Stimulated activated naive CD4-positive, alpha-beta T cell treated with Interleukin-2 at 50 U/mL for 16 hours (primary cell): ENCODE results near the gene TSLP.

ENCODE experiments used
- DNase-seq: peaks from one replicate; lab custom pipeline; 2025; lab: John Stamatoyannopoulos, UW

TSLP gene

DNA sequence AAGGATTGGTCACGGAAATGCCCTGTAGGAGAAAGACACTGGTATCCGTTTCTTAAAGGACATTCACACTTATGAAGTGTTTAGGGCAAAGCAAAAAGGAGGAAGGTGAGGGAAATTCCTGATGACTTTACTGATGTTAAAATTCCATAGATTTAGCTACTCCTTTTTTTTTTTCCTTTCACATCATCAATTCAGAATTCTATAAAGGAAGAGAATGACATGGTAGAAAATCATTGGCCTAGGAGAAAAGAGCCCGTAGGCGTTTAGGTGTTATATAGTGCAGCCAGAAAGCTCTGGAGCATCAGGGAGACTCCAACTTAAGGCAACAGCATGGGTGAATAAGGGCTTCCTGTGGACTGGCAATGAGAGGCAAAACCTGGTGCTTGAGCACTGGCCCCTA lies at the start of gene TSLP:
Gene TSLP, plus strand, starts transcription at position 301 of the 400 bp plus-strand sequence. CDS start 178 bp downstream, outside the sequence.
- no peak for DNase-seq

DNA sequence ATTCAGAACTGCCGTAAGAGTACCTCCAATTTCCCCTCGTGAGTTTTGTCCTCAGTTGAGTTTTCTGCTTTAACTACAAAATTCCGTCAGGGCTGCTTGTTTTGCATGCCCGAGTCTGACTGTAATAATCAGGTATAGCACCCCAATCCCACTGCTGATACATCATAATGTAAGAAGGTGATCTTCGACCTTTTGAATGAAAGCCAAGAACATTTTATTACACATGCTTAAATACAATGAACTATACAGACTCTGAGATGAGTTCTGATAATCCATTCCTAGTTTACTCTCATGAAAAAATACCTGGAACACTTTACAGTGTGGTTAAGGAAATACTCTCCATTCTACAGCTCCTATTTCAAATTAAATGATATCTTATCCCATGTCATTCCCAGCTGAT lies 49.2 kb upstream of the TSLP start:
- no peak for DNase-seq

DNA sequence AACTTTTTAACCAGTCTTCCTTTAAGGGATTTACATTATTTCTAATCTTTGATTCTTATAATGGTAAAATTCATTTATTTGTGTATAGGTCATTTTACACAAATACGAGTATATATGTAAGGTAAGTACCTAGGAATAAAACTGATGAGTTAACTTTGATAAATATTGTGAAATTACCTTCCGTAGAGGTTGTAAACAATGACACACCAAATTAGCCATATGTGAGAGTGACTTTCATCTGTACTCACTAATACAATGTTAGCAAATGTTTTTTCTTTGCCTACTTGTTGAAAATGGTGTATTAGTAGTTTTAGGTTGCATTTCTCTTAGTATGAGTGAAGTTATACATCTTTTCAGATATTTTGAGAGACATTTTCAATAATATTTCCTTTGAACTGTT lies 42.6 kb upstream of the TSLP start:
- DNase-seq, result no peak

DNA sequence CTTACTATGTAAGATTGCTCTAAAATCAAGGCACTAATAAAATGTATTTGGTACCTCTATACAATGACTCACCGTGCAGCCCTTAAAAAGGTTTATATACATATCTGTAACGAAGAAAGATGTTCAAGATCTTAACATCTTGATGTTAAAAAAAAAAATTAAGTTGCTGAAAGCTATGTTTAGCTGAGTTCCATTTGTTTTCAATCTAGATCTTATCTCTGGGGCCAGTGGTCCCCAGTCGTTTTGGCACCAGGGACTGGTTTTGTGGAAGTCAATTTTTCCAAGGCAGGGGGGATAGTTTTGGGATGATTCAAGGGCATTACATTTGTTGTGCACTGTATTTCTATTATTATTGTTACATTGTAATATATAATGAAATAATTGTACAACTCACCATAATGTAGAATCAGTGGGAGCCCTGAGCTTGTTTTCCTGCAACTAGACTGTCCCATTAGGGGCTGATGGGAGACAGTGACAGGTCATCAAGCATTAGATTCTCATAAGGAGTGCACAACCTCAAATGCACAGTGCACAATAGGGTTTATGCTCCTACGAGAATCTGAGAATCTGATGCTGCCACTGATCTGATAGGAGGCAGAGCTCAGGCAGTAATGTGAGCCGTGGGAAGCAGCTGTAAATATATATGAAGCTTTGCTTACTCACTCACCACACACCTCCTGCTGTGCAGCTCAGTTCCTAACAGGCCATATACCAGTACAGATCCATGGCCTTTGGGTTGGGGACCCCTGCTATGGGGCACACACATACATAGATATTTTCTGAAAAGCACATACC lies 27.6 kb upstream of the TSLP start:
- DNase-seq, result no peak

DNA sequence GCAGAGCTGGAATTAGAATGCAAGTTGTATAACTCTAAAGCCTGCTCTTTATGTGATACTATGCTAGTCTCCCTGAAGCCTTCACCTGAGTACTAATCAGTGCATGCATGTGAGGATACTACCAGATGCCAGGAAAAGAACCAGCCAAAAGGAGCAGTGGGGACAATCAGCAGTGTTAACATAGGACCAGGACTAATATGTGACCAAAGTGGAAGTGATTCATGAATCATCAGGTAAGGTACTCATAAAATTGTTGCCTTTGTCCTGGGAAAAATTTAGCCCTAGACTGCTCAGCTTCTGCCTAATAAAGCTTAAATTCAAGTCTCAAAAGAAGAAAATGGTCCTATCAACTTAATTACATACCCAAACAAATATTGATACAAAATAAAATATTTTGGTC lies 13.4 kb upstream of the TSLP start:
- no peak for DNase-seq

DNA sequence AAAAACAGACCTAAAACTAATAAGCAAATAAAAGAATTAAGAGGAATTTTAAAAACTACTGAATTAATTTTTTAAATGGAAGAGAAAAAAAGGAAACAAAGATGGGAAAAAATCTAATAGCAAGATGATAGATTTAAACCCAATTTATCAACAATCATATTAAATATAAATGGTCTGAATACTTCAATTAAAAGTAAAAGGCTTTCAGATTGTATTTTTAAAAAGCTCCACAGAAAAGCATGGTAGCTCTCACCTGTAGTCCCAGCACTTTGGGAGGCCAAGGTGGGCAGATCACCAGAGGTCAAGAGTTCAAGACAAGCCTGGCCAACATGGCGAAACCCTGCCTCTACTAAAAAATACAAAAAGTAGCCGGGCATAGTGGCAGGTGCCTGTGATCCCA lies 11.3 kb upstream of the TSLP start:
- no peak for DNase-seq

DNA sequence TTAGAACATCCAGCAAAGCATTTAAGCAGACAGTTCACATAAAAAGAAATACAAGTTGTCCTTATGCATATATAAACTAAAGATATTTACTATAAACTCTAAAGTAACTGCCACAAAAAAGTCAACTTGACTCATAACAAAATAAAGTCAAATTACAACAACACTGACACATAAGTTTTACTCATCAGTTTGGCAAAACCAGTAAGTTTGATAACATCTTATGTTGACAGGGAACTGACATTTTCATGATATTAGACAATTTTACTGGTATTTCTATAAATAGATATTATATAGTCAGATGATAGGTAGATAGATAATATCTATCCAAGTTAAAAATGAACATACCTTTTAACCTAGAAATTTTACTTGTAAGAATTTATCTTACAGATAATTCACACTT lies 9.9 kb upstream of the TSLP start:
- DNase-seq, result no peak

DNA sequence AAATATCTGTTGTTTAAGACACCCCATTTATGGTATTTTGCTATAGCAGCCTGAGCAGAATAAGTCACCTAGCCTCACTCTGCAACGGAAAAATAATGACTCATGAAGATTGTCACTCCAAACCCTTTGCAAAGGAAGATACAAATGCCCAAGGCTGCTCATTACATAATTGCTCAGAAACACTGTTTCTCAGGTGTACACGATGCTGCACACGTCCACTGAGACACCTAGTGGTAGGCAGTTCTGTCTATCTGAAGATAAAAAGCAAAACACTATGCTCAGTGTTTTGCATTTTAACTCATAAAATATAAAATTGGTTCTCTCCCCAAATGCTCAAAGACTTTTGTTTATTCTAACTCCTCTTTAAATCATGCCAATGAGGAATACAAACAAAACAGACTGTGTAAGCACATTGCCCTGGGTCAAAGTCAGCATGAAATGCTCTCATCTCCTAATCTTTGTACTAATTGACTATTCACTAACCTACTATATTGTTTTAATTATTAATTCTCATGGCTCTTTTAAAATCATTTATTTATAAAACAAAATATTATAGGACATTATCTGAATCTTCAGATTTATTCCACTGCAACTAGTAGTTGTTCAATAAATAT lies 7.7 kb upstream of the TSLP start:
- no peak for DNase-seq

DNA sequence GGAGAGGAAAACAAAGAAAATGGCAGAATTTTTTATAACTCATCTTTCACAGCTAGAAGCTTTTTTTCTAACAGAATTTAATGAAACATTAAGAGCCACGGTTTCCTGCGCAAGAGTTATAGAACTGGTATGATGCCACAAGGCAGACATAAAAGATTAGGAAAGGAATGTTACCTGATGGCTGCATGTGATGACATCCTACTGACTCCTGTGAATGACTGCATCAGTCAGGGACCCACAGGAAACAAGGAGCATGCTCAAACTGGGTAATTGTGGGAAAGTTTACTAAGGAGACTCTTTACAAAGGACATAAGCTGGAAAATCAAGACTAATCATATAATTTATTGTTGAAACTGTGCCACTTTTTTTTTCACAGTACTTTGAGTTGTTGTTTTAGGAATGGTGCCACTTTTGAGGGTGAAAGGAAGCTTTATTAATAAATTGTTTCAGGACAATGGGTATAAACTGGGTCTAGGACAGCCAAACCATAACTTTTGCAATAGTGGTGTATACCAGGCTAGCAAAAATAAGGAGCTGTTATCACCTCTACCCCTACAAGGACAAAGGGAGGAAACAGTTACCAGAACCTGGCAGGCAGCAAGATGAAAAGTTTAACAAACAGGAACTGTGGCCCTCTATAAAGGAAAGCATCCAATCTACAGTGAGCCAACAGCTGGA lies 5.1 kb upstream of the TSLP start:
- no peak for DNase-seq

DNA sequence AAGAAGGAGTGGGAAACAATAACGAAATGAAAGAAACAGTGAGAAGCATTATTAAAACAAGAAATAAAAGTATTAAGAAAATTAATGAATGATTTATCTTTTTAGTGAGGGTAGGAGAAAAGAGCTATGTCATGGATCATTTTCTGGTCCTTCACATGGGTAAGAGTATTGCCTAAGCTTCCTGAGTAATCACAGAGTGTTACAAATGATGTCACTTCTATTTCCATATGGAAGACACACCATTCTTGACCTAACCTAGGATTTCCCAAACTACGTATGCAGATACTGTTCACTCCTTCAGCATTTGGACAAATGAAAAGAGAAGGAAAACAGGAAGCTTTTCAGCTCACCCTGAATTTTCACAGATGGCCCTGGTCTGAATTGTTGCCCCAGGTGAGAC lies 3.3 kb upstream of the TSLP start:
- DNase-seq, result no peak

DNA sequence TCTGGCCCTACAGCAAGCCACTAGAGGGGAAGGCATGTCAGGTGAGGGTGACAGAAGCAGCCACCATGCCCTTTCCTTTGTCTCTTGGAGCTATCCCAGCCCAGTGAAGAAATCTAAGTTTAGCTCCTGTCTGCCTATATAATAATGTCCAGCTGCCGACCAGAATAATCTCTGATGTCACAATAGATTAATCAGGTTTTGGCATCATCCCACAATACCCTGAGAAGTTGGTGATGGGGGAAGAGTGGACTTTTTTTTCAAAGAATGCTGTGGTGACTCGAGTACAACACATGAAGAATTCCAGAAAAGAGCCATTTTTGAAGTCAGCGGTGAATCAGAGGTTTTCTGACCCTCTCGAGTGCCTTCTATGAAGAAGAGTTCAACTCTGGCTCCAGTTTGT lies 1.7 kb upstream of the TSLP start:
- DNase-seq, result no peak

DNA sequence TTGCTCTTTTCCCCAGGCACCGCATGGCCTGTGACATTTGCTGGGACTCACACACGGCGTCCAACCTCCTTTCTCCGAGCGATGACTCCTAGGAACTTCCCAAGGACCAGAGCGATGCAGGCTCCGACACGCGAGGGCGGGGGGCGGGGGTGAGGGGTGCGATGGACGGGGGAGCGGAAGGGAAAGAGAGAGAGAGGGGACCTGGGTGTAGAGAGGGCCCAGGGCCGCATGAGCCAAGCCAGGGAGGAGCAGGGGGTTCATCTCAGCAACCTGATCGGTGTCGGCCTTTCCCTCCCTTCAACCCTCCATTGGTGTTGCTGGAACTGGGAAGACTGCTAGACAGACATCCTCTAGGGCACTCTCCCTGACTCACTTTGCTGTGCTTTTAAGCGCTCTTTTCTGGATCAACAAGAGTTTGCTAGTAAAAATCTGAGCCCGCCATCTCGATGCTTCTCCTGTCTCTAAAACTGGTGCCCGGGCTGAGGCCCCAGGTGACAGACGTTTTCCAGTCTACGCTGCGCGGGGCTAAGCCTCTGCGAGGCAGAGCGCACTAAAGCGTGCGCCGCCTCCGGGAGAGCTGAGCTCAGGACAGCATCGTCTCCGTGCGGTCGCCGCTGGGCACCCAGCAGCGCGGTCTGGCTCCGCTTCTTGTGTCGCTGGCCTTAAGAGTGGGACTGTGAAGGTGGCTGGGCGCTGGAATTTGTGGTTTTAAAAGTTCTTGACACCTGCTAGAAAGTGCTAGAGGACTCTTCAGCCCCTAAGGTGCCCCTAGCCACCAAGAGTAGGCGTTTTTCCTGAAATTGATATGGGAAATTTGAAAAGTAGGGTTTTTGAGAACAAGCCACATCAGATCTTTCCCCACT lies 1.0 kb upstream of the TSLP start:
- DNase-seq, result peak; percentile 7

DNA sequence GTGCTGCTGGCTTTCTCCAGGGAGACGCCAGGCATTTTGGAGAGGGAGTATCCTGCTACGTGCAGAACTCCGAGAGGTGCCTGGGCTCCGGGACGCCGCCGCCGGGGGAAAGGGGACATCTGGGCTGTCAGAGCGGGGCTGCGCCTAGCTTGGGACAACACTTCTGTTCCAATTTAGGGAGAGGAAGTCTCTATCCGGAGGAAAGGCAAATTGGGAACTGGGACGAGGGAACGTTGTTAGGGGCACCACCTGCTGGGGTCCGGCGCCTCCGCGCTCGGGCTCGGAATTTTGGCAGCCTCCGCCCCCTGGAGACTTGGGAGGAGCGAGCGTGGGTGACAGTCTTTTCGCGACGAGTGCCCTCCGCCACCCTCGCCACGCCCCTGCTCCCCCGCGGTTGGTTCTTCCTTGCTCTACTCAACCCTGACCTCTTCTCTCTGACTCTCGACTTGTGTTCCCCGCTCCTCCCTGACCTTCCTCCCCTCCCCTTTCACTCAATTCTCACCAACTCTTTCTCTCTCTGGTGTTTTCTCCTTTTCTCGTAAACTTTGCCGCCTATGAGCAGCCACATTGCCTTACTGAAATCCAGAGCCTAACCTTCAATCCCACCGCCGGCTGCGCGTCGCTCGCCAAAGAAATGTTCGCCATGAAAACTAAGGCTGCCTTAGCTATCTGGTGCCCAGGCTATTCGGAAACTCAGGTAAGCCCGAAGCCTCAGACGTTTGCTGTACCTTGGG lies 1.6 kb downstream of the TSLP start:
- DNase-seq, result peak; percentile 47

DNA sequence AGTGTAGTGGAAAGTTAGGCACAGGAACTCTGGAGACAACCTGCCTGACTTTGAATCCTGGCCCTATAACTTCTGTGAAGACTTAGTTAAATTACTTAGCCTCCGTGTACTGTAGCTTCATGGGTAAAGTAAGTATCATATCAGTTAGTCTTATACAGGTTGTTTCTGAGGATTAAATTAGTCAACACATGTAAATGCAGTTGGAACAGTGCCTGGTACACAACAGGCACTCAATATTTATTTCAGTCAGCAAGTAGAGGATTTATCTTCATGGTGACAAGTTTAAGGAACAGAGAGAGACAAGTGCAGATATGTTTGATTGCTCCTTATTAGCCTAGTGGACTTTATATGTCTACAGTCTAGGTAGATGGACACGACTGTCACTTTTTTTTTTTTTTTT lies 2.7 kb downstream of the TSLP start:
- DNase-seq, result no peak

DNA sequence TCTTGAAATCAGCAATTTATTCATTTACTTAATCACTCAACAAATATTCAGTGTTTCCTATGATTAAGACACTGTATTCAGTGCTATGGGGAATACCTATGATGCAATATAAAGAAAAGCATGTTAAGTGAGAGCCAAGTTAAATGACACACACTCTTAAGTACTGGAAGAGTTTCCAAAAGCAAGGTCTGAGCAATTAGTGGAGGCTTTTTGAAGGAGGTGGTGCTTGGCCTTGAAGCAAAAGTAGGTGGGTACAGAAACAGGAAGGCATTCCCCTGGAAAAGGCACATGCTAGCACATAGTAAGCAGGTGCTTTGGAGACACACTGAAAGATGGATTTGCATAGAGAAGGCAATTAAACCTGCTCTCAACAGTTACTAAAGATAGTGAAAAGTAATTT lies 4.0 kb downstream of the TSLP start:
- no peak for DNase-seq

DNA sequence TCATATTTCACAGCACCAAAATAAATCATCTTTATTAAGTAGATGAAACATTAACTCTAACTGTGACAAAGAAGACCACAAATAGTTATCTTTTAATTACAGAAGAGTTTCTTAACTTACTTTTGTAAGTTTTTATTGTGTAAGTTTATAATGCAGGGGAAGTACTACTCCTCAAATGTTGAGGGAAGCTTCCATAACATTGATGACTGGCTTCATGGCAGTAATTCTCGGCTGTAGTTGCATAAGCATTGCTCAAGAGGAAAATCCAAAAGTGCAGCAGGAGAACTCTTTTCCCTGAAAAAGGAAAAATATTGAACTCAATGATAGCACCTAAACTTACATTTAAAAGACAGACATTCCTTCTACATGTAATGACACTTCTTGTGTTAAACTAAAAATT lies 4.6 kb downstream of the TSLP start:
- no peak for DNase-seq

DNA sequence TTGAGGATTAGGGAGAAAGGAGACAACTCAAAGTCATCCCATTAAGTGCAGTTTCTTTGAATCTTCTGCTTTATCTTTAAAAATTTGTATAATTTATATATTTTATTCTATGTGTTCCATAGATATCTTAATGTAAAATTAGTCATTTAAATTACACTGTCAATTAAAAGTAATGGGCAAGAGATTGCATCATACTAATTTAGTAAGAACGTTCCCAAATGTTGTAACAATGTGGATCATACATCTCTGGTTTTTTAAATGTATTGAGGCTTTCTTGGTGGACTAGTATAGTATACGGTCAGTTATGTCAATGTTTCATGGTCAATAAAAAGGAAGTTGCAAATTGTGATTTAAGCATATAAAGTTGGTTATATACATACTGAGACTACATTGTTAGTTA lies 6.2 kb downstream of the TSLP start:
- no peak for DNase-seq

DNA sequence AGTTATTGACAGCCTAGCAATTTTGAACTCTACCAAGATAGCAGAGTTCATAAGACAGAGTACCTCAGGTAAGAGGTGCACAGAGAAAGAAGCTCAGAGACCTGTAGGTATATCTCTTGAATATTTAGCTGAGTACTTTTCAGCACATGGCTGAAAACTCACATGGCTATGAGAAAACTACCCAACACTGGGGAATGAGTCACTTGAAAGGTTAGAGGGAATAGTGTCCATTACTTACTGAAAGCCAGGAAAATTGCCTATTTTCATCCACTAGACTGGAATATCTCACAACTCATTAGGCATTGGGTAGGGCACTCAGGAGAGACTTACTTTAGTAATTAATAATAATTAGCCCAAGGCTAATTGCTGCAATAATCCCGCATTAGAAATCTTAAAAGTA lies 8.3 kb downstream of the TSLP start:
- no peak for DNase-seq

DNA sequence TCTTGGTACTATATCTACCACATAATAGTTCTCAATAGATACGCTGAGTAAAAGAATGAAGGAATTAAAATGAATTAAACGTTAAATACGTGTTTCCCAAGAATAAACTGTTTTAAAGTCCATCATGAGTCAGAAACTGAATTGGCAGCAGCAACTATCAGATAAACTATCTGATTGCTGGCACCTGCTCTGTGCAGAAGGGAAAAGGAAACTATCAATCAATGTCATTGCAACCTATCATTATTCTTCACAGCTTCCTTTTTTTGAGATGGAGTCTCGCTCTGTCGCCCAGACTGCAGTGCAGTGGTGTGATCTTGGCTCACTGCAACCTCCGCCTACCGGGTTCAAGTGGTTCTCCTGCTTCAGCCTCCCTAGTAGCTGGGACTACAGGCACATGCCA lies 11.8 kb downstream of the TSLP start:
- no peak for DNase-seq

DNA sequence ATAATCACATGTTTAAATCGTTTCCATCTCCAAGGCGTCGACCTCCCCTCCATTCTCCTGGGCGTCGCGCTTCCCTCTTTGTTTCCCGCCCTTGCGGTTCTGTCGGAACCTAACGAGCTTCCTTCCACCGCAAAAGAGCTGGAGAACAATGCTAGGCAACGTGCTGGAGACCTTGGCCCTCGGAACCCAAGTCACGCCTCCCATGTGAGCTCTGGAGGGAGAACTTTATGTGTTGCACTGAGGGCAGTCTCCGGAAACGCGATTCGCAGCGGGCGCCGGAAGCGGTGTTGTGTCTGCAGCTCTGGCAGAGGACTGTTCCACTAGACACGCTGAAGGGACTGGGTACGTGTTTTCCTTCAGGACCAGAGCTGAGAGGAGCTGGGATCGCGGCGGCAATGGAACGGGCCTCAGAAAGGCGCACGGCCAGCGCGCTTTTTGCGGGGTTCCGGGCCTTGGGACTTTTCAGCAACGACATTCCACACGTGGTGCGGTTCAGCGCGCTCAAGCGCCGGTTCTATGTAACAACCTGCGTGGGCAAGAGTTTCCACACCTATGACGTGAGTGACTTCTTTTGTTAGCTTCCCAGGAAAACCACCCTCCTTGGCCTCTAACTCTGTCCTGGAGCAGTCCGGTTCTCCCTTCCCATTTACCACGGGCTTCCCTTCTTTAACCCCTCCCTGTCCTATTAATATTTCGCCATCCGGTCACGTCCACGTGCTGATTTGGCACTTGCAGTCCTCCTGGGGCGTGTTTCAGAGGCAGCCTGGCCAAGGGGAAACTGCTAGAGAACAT lies 20.7 kb downstream of the TSLP start, which contains the start of gene WDR36:
Gene WDR36, plus strand, starts transcription at position 287 of the 792 bp plus-strand sequence. Its CDS starts 109 bp downstream, at position 396.
- DNase-seq, result peak; percentile 85

DNA sequence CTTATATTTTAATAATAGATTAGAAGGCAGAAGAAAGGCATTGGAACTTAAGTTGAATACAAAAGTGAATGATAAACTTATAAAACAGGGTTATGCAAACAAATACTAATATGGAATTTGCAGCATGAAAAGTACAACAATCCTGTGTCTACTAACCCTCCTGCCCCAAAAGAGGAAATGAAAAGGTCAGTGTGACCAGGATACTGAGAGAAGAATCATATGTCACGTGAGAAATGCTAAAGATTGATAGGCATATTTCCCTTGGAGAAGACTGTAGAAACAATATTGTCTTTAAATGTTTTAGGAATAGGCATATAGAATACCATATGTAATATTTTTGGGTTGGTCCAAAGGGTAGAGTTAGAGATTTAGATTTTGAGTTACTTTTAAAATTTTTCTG lies 24.5 kb downstream of the TSLP start:
- DNase-seq, result no peak
